OCI-LY7 (cell line): Measurements from ENCODE around the gene TAP1.

Experiments used
- CTCF ChIP-seq: fragments of 200-600 bp; sonication (generic); conservative IDR thresholded peaks from 2 replicates; pipeline ENCODE4 v1.5.1; 2014; ENCODE audit warnings: mild to moderate bottlenecking, antibody characterized with exemption, low read length, moderate library complexity, mixed read lengths
- EZH2phosphoT487 ChIP-seq: fragments of 200-600 bp; sonication (generic); IDR thresholded peaks from 2 replicates; pipeline ENCODE4 v1.6.1; 2018; ENCODE audit warnings: low read depth, borderline replicate concordance, mild to moderate bottlenecking, mixed run types, antibody characterized with exemption, low read length, moderate library complexity, mixed read lengths

- no peak for TF ChIP-seq CTCF
- no peak for TF ChIP-seq EZH2phosphoT487
These were observed 33.8 kb downstream of the TAP1 start for GRCh38 chr6:32819729-32820128.
